ENCODE data around the gene TCP11L2.

Gene TCP11L2

GRCh38 chr12:106333010-106333409, 30.5 kb downstream of the TCP11L2 start:
- no peak for DNase-seq (ENCODE audit: low read depth)
- TF ChIP-seq, protein P1, sequence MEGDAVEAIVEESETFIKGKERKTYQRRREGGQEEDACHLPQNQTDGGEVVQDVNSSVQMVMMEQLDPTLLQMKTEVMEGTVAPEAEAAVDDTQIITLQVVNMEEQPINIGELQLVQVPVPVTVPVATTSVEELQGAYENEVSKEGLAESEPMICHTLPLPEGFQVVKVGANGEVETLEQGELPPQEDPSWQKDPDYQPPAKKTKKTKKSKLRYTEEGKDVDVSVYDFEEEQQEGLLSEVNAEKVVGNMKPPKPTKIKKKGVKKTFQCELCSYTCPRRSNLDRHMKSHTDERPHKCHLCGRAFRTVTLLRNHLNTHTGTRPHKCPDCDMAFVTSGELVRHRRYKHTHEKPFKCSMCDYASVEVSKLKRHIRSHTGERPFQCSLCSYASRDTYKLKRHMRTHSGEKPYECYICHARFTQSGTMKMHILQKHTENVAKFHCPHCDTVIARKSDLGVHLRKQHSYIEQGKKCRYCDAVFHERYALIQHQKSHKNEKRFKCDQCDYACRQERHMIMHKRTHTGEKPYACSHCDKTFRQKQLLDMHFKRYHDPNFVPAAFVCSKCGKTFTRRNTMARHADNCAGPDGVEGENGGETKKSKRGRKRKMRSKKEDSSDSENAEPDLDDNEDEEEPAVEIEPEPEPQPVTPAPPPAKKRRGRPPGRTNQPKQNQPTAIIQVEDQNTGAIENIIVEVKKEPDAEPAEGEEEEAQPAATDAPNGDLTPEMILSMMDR (conservative IDR thresholded peaks at IDR 0.05; ENCODE audit: control insufficient read depth, insufficient read depth, low read depth, low read length), result no peak

DNA sequence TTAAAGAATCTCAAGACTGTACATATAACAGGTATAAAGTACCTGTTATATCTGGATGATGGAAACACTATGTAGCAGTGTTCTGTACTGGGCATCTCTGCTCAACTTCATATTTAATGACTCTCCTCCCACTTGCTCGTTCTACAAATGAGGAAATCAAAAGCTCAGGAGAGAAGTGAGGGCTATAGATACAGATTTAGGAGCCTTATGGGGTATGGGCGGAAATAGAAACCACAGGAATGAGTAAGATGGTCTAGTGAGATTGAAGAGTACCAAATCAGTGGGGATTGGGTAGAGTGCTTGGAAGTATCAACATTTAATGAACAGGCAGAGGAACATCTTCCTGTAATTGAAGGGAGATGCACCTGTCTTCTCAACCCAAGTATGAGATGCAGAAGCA, 31.2 kb downstream of the TCP11L2 start:
- no peak overlapping the region for H3K4me3 ChIP-seq (ENCODE audit: control insufficient read depth, low read depth, low read length)
- no peak for DNase-seq (ENCODE audit: low read depth)
- TF ChIP-seq, protein P1 (conservative IDR thresholded peaks at IDR 0.05; ENCODE audit: control insufficient read depth, insufficient read depth, low read depth, low read length), result no peak

More at GRCh38 chr12:106333010-106333409, 30.5 kb downstream of the TCP11L2 start:
- H3K4me3 ChIP-seq (ENCODE audit: control insufficient read depth, low read depth, low read length), result no peak overlapping the region

DNA sequence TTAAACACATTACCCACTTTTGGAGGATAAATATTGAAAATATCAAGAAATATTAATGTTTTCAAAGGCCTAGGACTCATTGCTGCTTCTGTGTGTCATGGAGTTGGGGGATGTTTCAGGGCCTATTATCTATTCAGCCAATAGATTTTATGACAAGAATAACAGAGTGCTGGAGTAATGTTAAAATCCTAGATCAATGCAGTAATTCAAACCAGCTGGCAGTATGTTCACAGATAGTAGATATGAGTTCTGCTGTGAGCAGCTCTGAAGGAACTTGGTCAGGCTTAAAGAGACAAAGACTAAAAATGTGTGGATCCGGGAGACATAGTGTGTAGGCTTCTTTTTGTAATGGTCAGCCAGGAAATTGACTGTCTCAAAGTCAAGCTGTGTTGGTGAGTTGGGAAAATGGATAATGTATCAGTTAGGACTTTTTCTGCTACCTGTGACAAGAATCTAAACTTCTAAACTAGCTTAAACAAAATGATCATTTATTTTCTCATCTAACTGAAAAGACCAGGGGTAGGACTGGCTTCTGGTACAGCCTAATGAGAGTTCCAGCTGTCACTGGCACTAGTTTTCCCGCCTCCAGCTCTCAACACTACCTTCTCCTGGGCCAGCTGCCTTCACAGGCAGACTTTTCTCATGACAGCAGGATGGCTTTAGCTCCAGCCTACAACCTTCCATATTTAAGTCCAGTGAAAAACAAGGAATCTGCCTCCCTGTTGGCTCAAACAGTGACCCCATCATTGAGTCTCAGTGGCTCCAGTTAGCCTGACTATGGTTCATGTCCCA, 38.7 kb downstream of the TCP11L2 start:
- TF ChIP-seq, protein P1 (conservative IDR thresholded peaks at IDR 0.05; ENCODE audit: control insufficient read depth, insufficient read depth, low read depth, low read length), result no peak
- H3K4me3 ChIP-seq (ENCODE audit: control insufficient read depth, low read depth, low read length), result no peak overlapping the region
- peak; percentile 47 for DNase-seq (ENCODE audit: low read depth)

- peak; percentile 89 for DNase-seq (ENCODE audit: low read depth)
Observed at GRCh38 chr12:106342397-106343213, 40.1 kb downstream of the TCP11L2 start.

DNA sequence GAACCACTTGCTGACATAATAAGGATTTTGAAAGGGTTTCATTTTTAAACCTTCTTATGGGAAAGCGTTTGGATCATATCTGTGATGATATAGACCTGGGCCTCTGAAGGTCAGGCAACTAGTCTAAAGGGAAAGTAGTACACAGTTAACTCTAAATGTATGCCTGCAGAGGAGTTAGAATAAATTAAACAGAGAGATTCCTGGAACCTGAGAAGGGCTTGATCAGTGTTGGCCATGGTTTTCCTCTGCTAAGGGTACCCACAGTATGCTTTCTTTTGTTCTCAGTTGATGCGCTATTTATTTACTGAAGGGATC, 40.6 kb downstream of the TCP11L2 start:
- TF ChIP-seq, protein P1 (conservative IDR thresholded peaks at IDR 0.05; ENCODE audit: control insufficient read depth, insufficient read depth, low read depth, low read length), result no peak
- peak overlapping the region; percentile 41 for H3K4me3 ChIP-seq (ENCODE audit: control insufficient read depth, low read depth, low read length)
- DNase-seq (ENCODE audit: low read depth), result no peak

More at GRCh38 chr12:106342397-106343213, 40.1 kb downstream of the TCP11L2 start:
- TF ChIP-seq, protein P1 (conservative IDR thresholded peaks at IDR 0.05; ENCODE audit: control insufficient read depth, insufficient read depth, low read depth, low read length), result no peak
- H3K4me3 ChIP-seq (ENCODE audit: control insufficient read depth, low read depth, low read length), result peak overlapping the region; percentile 41

DNA sequence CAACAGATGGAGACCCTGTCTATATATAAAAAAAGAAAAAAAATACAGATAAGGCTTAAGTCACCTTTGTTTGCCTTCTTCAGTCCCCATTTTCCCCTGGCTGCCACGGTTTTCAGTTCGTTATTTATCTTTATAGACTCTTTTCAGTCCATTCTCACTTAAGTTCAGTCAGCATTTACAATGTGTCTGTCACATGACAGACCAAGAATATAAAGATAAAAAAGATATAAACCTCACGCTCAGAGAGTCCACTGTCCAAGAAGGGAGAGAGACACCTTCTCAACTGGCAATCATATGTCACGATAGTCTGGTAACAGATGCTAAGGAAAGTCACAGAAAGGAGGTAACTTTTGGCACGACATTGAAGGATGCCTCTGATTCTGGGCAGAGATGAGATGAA, 41.6 kb downstream of the TCP11L2 start:
- no peak for DNase-seq (ENCODE audit: low read depth)
- H3K4me3 ChIP-seq (ENCODE audit: control insufficient read depth, low read depth, low read length), result no peak overlapping the region
- TF ChIP-seq, protein P1 (conservative IDR thresholded peaks at IDR 0.05; ENCODE audit: control insufficient read depth, insufficient read depth, low read depth, low read length), result no peak
